GM12875 (cell line): ENCODE results near the gene NEURL2.

Source experiments
- H3K4me3 ChIP-seq: one replicate; pipeline ENCODE4 v1.5.1; 2011; ENCODE audit warnings: low read depth, low read length, control low read depth
- TF ChIP-seq, protein P1 (sequence below): IDR thresholded peaks from 2 replicates; pipeline ENCODE4 v1.5.1; 2011; ENCODE audit warnings: low read depth, mild to moderate bottlenecking, control low read depth, inconsistent platforms, low read length, moderate library complexity, borderline replicate concordance; ENCODE audit not compliant: insufficient read depth

NEURL2 gene

DNA sequence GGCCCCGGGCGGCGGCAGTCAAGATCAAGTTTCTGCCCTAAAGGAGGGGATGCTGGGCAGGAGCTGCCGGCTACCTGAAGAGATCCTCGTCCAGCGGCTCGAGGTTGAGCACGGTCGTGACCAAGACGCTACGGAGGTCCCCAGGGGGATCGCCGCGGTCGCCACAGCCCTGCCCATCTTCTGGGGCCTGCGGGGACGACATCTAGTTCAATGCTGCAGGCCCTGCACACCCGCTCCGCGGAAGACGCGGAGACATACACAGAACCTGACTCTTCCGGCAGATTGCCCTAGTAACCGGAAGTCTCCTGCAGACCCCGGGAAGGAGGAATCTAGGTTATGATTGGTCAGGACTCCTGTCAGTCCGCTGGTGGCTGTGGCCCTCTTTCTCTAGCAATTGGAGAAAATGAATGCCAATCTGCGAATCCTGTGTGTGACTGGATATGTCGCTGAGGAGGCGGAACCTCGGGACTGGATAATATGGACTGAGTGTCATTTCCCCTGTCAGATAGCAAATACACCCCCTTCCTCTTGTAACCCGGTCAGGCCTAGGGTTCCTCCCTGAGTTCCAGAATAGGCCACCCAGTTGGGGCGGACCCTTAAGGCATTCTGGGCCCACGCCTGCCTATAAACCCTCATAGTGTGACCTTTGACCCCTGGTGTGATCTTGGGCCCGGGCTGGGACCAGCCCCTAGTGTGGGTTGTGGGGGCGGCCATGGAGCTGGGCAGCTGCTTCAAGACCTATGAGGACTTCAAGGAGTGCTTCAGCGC, 33.7 kb downstream of the NEURL2 start, which contains the start of the genes ACOT8 and ZSWIM3:
TSS of gene ACOT8 (minus strand) at position 279 of the 768 bp plus-strand sequence. CDS start at position 202, 77 bp downstream.
TSS of gene ZSWIM3 (plus strand) at position 501 of the 768 bp plus-strand sequence. CDS start at position 713, 212 bp downstream.
- TF ChIP-seq, protein P1, sequence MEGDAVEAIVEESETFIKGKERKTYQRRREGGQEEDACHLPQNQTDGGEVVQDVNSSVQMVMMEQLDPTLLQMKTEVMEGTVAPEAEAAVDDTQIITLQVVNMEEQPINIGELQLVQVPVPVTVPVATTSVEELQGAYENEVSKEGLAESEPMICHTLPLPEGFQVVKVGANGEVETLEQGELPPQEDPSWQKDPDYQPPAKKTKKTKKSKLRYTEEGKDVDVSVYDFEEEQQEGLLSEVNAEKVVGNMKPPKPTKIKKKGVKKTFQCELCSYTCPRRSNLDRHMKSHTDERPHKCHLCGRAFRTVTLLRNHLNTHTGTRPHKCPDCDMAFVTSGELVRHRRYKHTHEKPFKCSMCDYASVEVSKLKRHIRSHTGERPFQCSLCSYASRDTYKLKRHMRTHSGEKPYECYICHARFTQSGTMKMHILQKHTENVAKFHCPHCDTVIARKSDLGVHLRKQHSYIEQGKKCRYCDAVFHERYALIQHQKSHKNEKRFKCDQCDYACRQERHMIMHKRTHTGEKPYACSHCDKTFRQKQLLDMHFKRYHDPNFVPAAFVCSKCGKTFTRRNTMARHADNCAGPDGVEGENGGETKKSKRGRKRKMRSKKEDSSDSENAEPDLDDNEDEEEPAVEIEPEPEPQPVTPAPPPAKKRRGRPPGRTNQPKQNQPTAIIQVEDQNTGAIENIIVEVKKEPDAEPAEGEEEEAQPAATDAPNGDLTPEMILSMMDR = no peak
- H3K4me3 ChIP-seq = peak within 1 kb of the TSS; percentile 62

DNA sequence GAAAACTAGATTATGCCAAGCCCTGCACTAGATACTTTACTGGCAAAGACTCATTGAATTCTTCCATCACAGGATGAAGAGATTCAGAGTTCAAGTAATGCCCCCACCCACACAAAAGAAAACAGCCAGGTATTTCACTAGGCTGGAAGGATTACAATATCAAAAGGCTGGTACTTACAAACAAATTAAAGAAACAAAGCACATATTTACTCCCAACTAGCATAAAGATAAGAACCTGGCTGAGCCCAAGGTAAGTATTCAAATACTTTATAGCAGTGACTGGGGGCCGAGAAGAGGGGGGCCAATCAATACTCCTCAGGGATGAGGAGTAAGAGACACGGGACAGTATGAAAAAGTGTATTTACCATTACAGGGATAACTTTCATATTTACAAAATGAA, 37.5 kb downstream of the NEURL2 start:
- no peak overlapping the region for H3K4me3 ChIP-seq
- TF ChIP-seq, protein P1 = no peak

DNA sequence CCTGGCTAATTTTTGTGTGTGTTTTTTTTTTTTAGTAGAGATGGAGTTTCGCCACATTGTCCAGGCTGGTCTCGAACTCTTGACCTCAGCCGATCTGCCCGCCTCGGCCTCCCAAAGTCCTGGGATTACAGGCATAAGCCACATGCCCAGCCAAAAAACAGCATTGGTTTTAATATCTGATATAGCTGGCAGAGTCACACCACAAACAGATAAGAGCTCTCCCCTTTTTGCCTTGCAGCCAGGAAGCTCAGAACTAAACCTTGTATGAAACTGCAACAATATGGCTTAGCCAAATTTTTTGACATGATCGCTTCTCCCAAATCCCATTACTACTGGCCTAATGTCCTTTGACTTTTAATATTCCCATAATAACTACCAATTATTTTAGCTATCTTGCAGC, 38.7 kb downstream of the NEURL2 start:
- no peak overlapping the region for H3K4me3 ChIP-seq
- TF ChIP-seq, protein P1 = no peak

DNA sequence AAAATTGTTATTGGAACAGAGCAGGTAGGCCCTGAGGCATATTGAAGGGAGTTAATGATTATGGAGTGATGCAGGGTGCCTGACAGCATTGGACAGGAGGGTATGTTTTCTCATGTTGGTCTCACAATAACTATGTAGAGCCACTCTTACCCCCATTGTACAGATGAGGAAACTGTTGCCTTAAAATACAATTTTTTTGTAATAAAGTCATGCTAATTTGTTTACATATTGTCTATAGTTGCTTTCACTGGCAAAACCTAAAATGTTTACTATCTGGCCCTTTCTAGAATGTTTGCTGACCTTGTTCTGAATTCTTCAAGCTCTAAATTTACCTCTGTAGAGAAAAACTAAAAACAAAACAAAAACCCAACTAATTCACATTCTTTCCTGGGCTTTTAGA, 39.5 kb downstream of the NEURL2 start:
- no peak overlapping the region for H3K4me3 ChIP-seq
- TF ChIP-seq, protein P1 = no peak

DNA sequence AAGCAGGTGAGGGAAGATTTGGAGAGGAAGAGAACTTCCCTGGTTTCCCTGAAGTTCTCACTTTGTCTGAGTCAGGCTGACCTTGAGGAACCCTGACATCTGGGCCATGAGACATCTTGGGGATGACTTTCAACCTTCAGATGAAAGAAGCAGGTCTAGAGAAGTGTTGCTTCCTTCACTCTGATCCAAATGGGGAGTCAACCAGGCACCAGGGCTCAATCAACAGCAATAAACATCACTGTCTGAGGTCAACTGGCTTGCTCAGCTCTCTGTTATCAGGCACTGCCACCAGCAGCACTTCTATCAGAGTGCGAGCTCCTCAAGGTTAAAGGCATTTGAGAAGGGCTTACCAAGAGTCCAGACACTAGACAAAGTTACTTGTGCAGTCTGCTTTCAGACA, 40.1 kb downstream of the NEURL2 start:
- TF ChIP-seq, protein P1 = no peak

DNA sequence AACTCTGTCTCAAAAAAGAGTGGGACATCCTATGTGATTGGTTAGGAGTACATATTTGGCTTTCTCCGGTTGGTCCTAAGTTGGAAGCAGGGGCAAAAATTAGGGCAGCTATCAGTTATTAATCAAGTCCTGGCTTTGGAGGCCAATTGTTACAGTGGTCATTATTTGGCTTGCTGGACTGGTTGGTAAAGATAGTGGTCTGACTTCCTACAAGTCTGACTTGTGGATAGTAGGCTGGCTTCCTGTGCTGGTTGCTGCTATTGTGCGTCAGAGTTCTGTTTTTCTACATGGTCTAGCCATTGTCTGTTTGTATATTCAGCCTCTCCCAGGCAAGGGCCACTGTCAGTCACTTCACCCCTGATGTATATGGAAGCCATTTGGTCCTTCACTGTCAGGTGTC, 40.8 kb downstream of the NEURL2 start:
- no peak overlapping the region for H3K4me3 ChIP-seq
- TF ChIP-seq, protein P1 = no peak

More for the DNA sequence above, 40.1 kb downstream of the NEURL2 start:
- no peak overlapping the region for H3K4me3 ChIP-seq
